Measurements from ENCODE around the gene MEIS2.

GRCh38 chr15:36882487-36883131 is 217.7 kb downstream of the MEIS2 start:
- TF ChIP-seq CTCF (IDR thresholded peaks at IDR 0.05) (no peak), POLR2A (IDR thresholded peaks at IDR 0.05) (no peak)
